ENCODE data around the gene ATP6V0E1. TPM values are rescaled to one million over a fixed set of nuclear protein-coding genes. Genes with fewer than 3 reads are reported as not detected.
"Not testable (repeated sequence)": the region's sequence is repeated elsewhere in the genome, so short reads cannot be mapped to it uniquely, and the experiment has no call there.

Gene ATP6V0E1
- total RNA-seq, 1 experiment from 2014 or later: 216 TPM

DNA sequence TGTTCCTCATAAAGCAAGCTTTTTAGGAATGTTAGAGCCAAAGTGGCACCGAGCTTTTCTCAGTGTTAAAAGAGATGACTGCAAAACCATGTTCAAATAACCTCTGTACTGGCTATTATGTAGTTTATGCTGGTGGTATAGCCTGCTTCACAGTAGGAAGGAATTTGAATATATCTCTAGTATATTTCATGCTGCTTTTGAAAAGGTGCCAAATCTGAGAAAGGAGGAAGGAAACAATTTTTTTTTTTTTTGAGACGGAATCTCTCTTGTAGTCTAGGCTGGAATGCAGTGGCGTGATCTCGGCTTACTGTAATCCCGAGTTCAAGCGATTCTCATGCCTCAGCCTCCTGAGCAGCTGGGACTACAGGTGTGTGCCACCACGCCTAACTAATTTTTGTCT is 86.1 kb downstream of the ATP6V0E1 start:
- intact Hi-C loops (cut with micrococcal nuclease; ENCODE audit: unreplicated experiment): no loop called here
- no peaks in the 10 kb centered on the region for H3K36me3 Mint-ChIP-seq (ENCODE audit: insufficient read depth, unreplicated experiment)
- peaks cover 5% of the 10 kb centered on the region; the same call in 1 of the 2 replicates for H3K4me1 ChIP-seq
- no peak overlapping the region for H3K27ac Mint-ChIP-seq (ENCODE audit: unreplicated experiment)
- H3K4me1 Mint-ChIP-seq (ENCODE audit: low read depth, unreplicated experiment): peaks cover 7% of the 10 kb centered on the region
- CTCF ChIA-PET: no interaction called here
- no TSS peak for BruUV-seq (replicated peaks)
- POLR2A ChIA-PET: no interaction called here
- H3K9me3 ChIP-seq: no peaks in the 10 kb centered on the region
- H3K27me3 ChIP-seq (replicated peaks; ENCODE audit: control insufficient read depth, insufficient read depth, low read length): no peaks in the 10 kb centered on the region
- H3K4me3 ChIP-seq (ENCODE audit: low read depth, low read length): no peak overlapping the region
- H3K4me3 Mint-ChIP-seq (ENCODE audit: unreplicated experiment): no peak overlapping the region
- no peaks in the 10 kb centered on the region for H3K36me3 ChIP-seq (ENCODE audit: control insufficient read depth, insufficient read depth, low read length)
- DNase-seq: no peak
- no peaks in the 10 kb centered on the region for H3K9me3 Mint-ChIP-seq (ENCODE audit: unreplicated experiment)
- H3K27me3 Mint-ChIP-seq (ENCODE audit: insufficient read depth, unreplicated experiment): no peaks in the 10 kb centered on the region
- TF ChIP-seq, protein P1, sequence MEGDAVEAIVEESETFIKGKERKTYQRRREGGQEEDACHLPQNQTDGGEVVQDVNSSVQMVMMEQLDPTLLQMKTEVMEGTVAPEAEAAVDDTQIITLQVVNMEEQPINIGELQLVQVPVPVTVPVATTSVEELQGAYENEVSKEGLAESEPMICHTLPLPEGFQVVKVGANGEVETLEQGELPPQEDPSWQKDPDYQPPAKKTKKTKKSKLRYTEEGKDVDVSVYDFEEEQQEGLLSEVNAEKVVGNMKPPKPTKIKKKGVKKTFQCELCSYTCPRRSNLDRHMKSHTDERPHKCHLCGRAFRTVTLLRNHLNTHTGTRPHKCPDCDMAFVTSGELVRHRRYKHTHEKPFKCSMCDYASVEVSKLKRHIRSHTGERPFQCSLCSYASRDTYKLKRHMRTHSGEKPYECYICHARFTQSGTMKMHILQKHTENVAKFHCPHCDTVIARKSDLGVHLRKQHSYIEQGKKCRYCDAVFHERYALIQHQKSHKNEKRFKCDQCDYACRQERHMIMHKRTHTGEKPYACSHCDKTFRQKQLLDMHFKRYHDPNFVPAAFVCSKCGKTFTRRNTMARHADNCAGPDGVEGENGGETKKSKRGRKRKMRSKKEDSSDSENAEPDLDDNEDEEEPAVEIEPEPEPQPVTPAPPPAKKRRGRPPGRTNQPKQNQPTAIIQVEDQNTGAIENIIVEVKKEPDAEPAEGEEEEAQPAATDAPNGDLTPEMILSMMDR (IDR thresholded peaks at IDR 0.05; ENCODE audit: insufficient read depth in 1 of 2, low read depth in 1 of 2, low read length in 1 of 2, severe bottlenecking in 1 of 2, unreplicated experiment in 1 of 2): no peak

DNA sequence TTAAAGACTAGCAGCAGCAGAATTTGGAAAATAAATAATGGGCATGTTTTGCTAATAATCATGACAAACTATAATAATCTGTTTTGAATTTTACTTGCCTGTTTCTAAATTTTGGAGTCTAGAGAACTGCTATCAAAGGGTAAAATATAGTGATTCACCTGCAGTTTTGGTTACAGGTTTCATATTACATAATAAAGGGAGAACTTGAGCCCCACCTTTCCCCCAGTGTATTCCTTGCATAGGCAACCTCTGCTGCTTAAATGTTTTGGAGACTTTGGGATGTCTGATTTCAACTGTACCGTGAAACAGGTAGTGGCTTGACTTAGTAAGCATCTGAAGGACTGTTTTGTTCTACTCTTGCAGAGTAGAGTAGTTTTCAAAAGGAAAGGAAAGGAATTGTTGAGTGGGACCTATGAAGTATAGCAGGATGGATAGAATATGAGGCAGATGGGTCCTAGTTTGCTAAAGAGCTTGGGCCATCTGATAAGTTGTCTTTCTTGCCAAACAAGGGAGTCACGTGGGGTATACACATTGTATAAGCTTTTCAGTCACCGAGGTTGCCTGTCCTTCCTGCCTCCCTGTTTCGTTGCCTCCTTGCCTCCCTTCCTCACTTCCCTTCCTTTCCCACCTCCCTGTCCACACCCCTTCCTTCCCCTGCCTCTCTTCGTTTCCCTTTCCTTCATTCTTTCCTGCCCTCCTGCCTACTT is 91.7 kb downstream of the ATP6V0E1 start:
- H3K36me3 ChIP-seq (ENCODE audit: control insufficient read depth, insufficient read depth, low read length): no peaks in the 10 kb centered on the region
- Mint-ChIP-seq H3K4me3 (ENCODE audit: unreplicated experiment) (no peak overlapping the region), H3K36me3 (ENCODE audit: insufficient read depth, unreplicated experiment) (no peaks in the 10 kb centered on the region), H3K27ac (ENCODE audit: unreplicated experiment) (no peak overlapping the region), H3K27me3 (ENCODE audit: insufficient read depth, unreplicated experiment) (no peaks in the 10 kb centered on the region), H3K9me3 (ENCODE audit: unreplicated experiment) (no peaks in the 10 kb centered on the region), H3K4me1 (ENCODE audit: low read depth, unreplicated experiment) (peaks cover 7% of the 10 kb centered on the region)
- POLR2A ChIA-PET: no interaction called here
- BruUV-seq (replicated peaks): no TSS peak
- H3K4me3 ChIP-seq (ENCODE audit: low read depth, low read length): no peak overlapping the region
- TF ChIP-seq, protein P1 (IDR thresholded peaks at IDR 0.05; ENCODE audit: insufficient read depth in 1 of 2, low read depth in 1 of 2, low read length in 1 of 2, severe bottlenecking in 1 of 2, unreplicated experiment in 1 of 2): no peak
- CTCF ChIA-PET: no interaction called here
- H3K4me1 ChIP-seq: peaks cover 5% of the 10 kb centered on the region; the same call in 1 of the 2 replicates
- no peak for DNase-seq
- H3K9me3 ChIP-seq: no peaks in the 10 kb centered on the region
- H3K27me3 ChIP-seq (replicated peaks; ENCODE audit: control insufficient read depth, insufficient read depth, low read length): no peaks in the 10 kb centered on the region
- intact Hi-C loops (cut with micrococcal nuclease; ENCODE audit: unreplicated experiment): no loop called here

DNA sequence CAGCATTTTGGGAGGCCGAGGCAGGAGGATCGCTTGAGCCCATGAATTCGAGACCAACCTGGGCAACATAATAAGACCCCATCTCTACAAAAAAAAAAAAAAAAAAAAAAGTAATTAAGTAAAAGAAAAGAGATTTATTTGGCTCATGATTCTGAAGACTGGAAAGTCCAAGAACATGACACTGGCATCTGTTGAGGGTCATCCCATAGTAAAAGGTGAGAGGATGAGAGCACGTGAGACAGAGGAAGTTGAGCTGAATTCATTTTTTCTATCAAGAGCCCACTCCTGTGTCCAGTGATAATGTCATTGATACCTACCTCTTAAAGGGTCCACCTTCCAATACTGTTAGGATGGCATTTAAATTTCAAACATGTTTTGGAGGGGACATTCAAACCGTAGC is 92.4 kb downstream of the ATP6V0E1 start:
- Mint-ChIP-seq H3K27ac (ENCODE audit: unreplicated experiment) (no peak overlapping the region), H3K9me3 (ENCODE audit: unreplicated experiment) (no peaks in the 10 kb centered on the region), H3K4me1 (ENCODE audit: low read depth, unreplicated experiment) (peaks cover 7% of the 10 kb centered on the region), H3K27me3 (ENCODE audit: insufficient read depth, unreplicated experiment) (no peaks in the 10 kb centered on the region), H3K4me3 (ENCODE audit: unreplicated experiment) (no peak overlapping the region), H3K36me3 (ENCODE audit: insufficient read depth, unreplicated experiment) (no peaks in the 10 kb centered on the region)
- ChIA-PET POLR2A (interaction anchor here (0.6 kb wide), 1 partner anchor 11 kb away, joined by 4 read pairs; no protein-coding TSS in a partner anchor), CTCF (no interaction called here)
- DNase-seq: no peak
- no peaks in the 10 kb centered on the region for H3K36me3 ChIP-seq (ENCODE audit: control insufficient read depth, insufficient read depth, low read length)
- BruUV-seq (replicated peaks): no TSS peak
- peaks cover 5% of the 10 kb centered on the region; the same call in 1 of the 2 replicates for H3K4me1 ChIP-seq
- H3K9me3 ChIP-seq: no peaks in the 10 kb centered on the region
- no peaks in the 10 kb centered on the region for H3K27me3 ChIP-seq (replicated peaks; ENCODE audit: control insufficient read depth, insufficient read depth, low read length)
- intact Hi-C loops (cut with micrococcal nuclease; ENCODE audit: unreplicated experiment): no loop called here
- TF ChIP-seq, protein P1 (IDR thresholded peaks at IDR 0.05; ENCODE audit: insufficient read depth in 1 of 2, low read depth in 1 of 2, low read length in 1 of 2, severe bottlenecking in 1 of 2, unreplicated experiment in 1 of 2): no peak
- no peak overlapping the region for H3K4me3 ChIP-seq (ENCODE audit: low read depth, low read length)

DNA sequence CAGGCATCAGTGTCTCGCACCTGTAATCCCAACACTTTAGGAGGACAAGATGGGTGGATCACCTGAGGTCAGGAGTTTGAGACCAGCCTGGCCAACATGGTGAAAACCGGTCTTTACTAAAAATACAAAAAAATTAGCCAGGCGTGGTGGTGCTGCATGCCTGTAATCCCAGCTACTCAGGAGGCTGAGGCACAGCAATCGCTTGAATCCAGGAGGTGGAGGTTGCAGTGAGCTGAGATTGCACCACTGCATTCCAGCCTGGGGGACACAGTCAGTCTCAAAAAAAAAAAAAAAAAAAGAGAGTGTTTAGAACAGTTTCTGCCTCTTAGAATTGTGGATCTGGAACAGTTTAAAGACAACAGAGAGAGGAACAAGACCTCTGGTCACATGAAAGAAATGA is 92.9 kb downstream of the ATP6V0E1 start:
- BruUV-seq (replicated peaks); H3K4me1 ChIP-seq; CTCF ChIA-PET; H3K4me3 Mint-ChIP-seq (ENCODE audit: unreplicated experiment); H3K36me3 ChIP-seq (ENCODE audit: control insufficient read depth, insufficient read depth, low read length); H3K4me3 ChIP-seq (ENCODE audit: low read depth, low read length); H3K27me3 ChIP-seq (replicated peaks; ENCODE audit: control insufficient read depth, insufficient read depth, low read length); H3K4me1 Mint-ChIP-seq (ENCODE audit: low read depth, unreplicated experiment); H3K27me3 Mint-ChIP-seq (ENCODE audit: insufficient read depth, unreplicated experiment); H3K9me3 ChIP-seq; H3K36me3 Mint-ChIP-seq (ENCODE audit: insufficient read depth, unreplicated experiment); intact Hi-C loops (cut with micrococcal nuclease; ENCODE audit: unreplicated experiment); DNase-seq; H3K27ac Mint-ChIP-seq (ENCODE audit: unreplicated experiment); H3K9me3 Mint-ChIP-seq (ENCODE audit: unreplicated experiment): not testable (repeated sequence)
- POLR2A ChIA-PET: interaction anchor here (0.6 kb wide), 1 partner anchor 11 kb away, joined by 4 read pairs; no protein-coding TSS in a partner anchor
